ELR (cell line): ENCODE measurements around the gene NDUFA11.
A peak's percentile ranks its signal among the peaks of the same experiment; 100 is the strongest.
"Not testable (repeated sequence)": the region's sequence is repeated elsewhere in the genome, so short reads cannot be mapped to it uniquely, and the experiment has no call there.

ENCODE experiments used
- DNase-seq: peaks from one replicate; pipeline ENCODE4 v3.0.0-alpha.2; 2015; ENCODE audit warnings: low read depth

The NDUFA11 gene

GRCh38 chr19:5857203-5858081 is 46.1 kb downstream of the NDUFA11 start:
- DNase-seq = no peak

- DNase-seq = not testable (repeated sequence)
Measured at GRCh38 chr19:5855151-5855550, 48.4 kb downstream of the NDUFA11 start.

- not testable (repeated sequence) for DNase-seq
Measured at GRCh38 chr19:5854121-5854520, 49.5 kb downstream of the NDUFA11 start.

GRCh38 chr19:5851302-5851701 is 52.3 kb downstream of the NDUFA11 start, which contains the start of gene FUT3:
Gene FUT3, minus strand, starts transcription at chr19:5851449.
- no peak for DNase-seq

GRCh38 chr19:5850743-5851293 is 52.8 kb downstream of the NDUFA11 start:
- DNase-seq = peak; percentile 42

- DNase-seq = no peak
Measured at GRCh38 chr19:5850189-5850588, 53.4 kb downstream of the NDUFA11 start.

- not testable (repeated sequence) for DNase-seq
Measured at GRCh38 chr19:5848621-5849020, 55.0 kb downstream of the NDUFA11 start.

- not testable (repeated sequence) for DNase-seq
Measured at GRCh38 chr19:5847846-5848245, 55.7 kb downstream of the NDUFA11 start.
